Measurements from ENCODE around the gene PPP2R2C.

The PPP2R2C gene

DNA sequence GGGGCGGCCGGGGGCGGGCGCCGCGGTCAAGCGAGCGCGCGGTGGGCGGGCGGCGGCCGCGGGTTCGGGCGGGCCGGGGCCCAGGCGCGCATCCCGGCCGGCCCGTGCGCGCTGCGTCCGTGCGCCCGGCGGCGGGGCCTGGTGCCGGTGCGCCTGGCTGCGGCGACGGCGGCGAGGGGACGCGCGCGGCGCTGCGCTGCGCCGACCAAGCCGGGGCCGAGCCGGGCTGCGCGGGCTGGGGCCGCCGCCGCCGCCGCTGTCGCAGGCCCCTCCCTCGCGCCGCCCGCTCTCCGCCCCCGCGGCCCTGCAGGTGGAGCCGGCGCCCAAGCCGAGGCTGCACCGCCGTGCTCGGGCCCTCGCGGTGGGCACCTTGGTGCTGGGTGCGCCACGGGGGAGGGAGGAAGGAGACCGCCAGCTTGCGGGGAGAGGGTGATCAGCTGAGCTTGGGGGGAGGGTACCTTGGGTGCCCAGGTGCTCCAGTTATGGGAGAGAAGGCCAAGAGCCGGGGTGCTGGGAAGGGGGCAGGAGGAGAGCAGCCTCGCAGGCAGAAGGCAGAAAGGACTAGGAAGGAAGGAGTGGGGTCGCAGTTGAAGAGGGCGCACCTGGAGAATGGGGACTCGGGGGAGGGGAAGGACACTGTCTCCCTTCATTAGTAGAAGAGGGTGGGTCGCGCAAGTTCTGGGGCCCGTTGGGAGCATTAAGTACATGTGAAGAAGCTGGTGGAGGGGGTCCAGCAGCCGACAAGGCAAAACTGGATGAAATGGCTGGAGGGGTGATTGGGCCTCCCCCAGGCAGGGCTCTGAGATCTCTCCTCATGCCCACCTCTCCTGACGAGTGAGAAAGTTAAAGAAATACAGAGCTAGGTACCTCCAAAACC, at the start of gene PPP2R2C:
Gene PPP2R2C (minus strand): TSS at position 228 of the 877 bp plus-strand sequence. CDS start 385 bp downstream, outside the sequence.
- H3K9me3 Mint-ChIP-seq = peaks cover 12% of the 10 kb centered on the region
- no peaks in the 10 kb centered on the region for H3K36me3 Mint-ChIP-seq
- H3K4me3 Mint-ChIP-seq = no peak within 1 kb of the TSS
- ATAC-seq = no peak
- H3K4me1 Mint-ChIP-seq = no peaks in the 10 kb centered on the region
- H3K27me3 Mint-ChIP-seq = peaks cover 65% of the 10 kb centered on the region
- no peak within 1 kb of the TSS for H3K27ac Mint-ChIP-seq

GRCh38 chr4:6520978-6521377, 48.6 kb upstream of the PPP2R2C start:
- no peaks in the 10 kb centered on the region for H3K4me1 Mint-ChIP-seq
- H3K27ac Mint-ChIP-seq = no peak overlapping the region
- no peaks in the 10 kb centered on the region for H3K36me3 Mint-ChIP-seq
- no peak overlapping the region for H3K4me3 Mint-ChIP-seq
- peaks cover 28% of the 10 kb centered on the region for H3K27me3 Mint-ChIP-seq
- ATAC-seq = no peak
- no peaks in the 10 kb centered on the region for H3K9me3 Mint-ChIP-seq

DNA sequence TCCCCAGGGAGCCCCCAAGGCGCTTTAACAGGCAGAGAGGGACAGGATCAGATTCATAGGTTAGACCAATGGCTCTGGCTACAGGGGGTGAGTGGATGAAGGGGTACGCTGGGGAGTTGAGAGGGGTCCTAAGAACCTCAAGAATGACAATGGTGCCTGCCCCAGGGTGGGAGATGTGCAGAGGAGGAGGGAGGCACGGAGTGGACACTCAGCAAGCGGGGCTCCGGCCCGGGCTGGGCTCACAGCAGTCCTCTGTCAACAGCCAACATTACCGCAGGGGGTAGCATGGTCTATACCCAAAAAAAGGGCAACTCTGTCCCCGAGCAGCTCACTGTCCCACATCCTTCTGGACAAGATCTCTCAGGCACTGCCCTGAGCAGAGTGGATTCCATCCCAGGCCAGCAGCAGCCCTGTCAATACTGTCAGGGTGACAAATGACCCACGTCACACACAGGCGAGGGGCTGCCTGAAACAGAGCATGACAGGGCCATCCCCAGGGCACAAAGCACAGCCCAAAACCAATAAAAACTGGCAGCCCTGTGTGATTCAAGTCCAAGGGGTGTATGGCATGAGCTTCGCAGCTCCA, 47.7 kb upstream of the PPP2R2C start:
- no peak for ATAC-seq

DNA sequence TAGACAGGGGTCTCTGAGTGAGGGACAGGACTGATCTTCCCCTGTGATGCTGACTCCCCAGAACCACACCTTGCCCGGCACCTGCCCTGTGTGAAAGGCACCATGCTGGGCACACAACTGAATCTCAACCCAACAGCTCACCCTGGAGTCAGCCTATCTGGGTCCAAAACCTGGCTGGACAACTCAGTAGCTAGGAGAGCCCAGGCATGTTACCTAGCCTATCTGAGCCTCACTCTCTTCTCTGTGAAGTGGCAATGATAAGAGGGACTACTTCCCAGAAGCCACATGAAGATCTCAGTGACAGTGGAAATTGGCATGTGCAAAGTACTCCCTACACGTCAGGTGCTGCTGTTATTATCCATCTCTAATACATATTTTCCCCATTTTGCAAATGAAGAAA, 44.8 kb upstream of the PPP2R2C start:
- H3K27me3 Mint-ChIP-seq = peaks cover 28% of the 10 kb centered on the region
- no peak for ATAC-seq
- no peak overlapping the region for H3K27ac Mint-ChIP-seq
- H3K9me3 Mint-ChIP-seq = peaks cover 6% of the 10 kb centered on the region
- no peaks in the 10 kb centered on the region for H3K36me3 Mint-ChIP-seq
- H3K4me1 Mint-ChIP-seq = no peaks in the 10 kb centered on the region
- H3K4me3 Mint-ChIP-seq = no peak overlapping the region

More for the DNA sequence above, 47.7 kb upstream of the PPP2R2C start:
- H3K4me3 Mint-ChIP-seq = no peak overlapping the region
- H3K27me3 Mint-ChIP-seq = peaks cover 28% of the 10 kb centered on the region
- no peaks in the 10 kb centered on the region for H3K4me1 Mint-ChIP-seq
- H3K27ac Mint-ChIP-seq = no peak overlapping the region
- H3K36me3 Mint-ChIP-seq = no peaks in the 10 kb centered on the region
- H3K9me3 Mint-ChIP-seq = no peaks in the 10 kb centered on the region

DNA sequence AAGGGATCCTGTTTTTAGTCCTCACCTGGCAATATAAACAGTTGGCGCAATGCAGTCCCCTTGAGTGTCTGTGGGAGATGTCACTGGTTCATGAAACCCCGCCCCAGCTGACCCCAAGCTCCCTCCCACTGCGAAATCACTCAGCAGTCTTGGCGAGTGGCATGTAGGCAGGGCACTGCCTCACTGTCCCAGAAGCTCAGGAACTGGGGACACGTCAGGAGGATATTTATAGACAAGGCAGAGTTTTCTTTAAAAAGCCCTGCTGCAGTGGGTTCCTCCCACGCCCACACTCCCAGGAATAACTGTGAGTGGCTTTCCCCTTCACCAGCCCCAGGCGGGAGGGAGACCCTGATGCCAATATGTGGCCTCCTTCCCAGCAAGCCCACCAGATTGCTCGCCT, 44.3 kb upstream of the PPP2R2C start:
- Mint-ChIP-seq H3K27ac (no peak overlapping the region), H3K4me1 (no peaks in the 10 kb centered on the region), H3K4me3 (no peak overlapping the region), H3K36me3 (no peaks in the 10 kb centered on the region), H3K27me3 (peaks cover 28% of the 10 kb centered on the region), H3K9me3 (peaks cover 6% of the 10 kb centered on the region)
- no peak for ATAC-seq

DNA sequence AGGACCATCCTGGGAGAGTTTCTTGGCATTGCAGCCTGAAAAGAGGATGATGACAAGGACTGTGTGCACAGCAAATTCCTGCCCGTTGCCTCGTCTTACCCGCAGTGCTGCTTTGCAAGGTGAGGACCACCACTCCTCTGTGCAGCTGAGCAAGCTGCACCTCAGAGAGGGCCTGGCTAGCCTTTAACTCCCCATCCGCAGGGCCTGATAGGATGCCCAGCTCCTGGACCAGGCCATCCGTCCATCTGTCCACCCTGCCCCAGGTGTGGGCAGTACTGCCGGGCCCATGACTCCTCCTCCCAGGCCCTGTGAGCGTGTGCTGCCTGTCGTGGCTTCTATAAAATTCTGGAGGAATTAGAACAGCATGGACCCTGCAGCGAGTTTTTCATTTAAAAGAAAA, 43.9 kb upstream of the PPP2R2C start:
- Mint-ChIP-seq H3K4me3 (no peak overlapping the region), H3K9me3 (peaks cover 8% of the 10 kb centered on the region), H3K27ac (no peak overlapping the region), H3K27me3 (peaks cover 28% of the 10 kb centered on the region), H3K36me3 (no peaks in the 10 kb centered on the region), H3K4me1 (no peaks in the 10 kb centered on the region)
- ATAC-seq = no peak

- peaks cover 14% of the 10 kb centered on the region for H3K27me3 Mint-ChIP-seq
- ATAC-seq = no peak
- H3K27ac Mint-ChIP-seq = no peak overlapping the region
- H3K4me3 Mint-ChIP-seq = no peak overlapping the region
- no peaks in the 10 kb centered on the region for H3K36me3 Mint-ChIP-seq
- no peaks in the 10 kb centered on the region for H3K4me1 Mint-ChIP-seq
- H3K9me3 Mint-ChIP-seq = peaks cover 11% of the 10 kb centered on the region
These were observed 41.3 kb upstream of the PPP2R2C start for GRCh38 chr4:6513678-6514077.

GRCh38 chr4:6509587-6509986, 37.2 kb upstream of the PPP2R2C start:
- peaks cover 14% of the 10 kb centered on the region for H3K9me3 Mint-ChIP-seq
- H3K4me3 Mint-ChIP-seq = no peak overlapping the region
- no peak for ATAC-seq
- no peaks in the 10 kb centered on the region for H3K36me3 Mint-ChIP-seq
- no peak overlapping the region for H3K27ac Mint-ChIP-seq
- H3K4me1 Mint-ChIP-seq = no peaks in the 10 kb centered on the region
- H3K27me3 Mint-ChIP-seq = no peaks in the 10 kb centered on the region

DNA sequence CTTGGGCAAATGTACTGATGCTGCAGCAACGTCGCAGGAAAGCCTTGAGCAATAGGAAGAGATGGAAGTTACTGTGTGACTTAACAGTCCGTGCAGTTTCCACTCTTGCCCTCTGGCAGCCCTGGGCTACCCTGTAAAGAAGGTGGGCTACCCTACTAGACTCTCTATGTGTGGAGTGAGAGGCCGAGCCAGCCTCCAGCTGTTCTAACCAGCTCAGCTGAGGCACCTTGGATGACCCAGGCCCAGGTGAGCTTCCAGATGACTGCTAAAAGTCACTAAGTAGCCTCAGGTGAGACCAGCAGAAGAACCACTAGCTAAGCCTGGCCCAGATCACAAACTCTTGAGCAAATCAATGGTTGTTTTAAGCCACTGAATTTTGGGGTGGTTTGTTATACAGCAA, 34.9 kb upstream of the PPP2R2C start:
- ATAC-seq = no peak
- Mint-ChIP-seq H3K4me1 (no peaks in the 10 kb centered on the region), H3K4me3 (no peak overlapping the region), H3K9me3 (peaks cover 19% of the 10 kb centered on the region), H3K36me3 (no peaks in the 10 kb centered on the region), H3K27me3 (no peaks in the 10 kb centered on the region), H3K27ac (no peak overlapping the region)

DNA sequence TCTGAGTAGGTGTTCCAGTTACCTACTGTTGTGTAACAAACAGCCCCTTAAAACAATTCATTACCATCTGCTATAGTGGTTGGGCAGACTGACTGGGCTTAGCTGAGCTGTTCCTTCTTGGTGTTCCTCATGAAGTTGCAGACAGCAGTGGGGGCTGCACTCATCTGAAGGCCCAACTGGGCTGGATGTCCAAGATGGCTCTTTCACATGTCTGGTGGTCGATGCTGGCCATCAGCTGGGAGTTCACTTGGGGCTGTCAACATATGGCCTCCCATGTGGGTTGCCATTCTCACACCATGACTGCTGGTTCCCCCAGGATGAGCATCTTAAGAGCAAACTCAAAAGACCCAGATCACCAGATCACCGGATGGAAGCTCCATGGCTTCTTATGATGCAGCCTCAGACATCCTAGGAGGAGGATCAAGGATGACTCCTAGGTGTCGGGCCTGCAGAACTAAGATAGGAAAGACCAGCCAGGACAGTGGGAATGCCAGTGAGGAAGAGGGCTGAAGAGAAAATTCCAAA, 34.3 kb upstream of the PPP2R2C start:
- Mint-ChIP-seq H3K27ac (no peak overlapping the region), H3K9me3 (peaks cover 19% of the 10 kb centered on the region), H3K4me1 (no peaks in the 10 kb centered on the region), H3K27me3 (peaks cover 2% of the 10 kb centered on the region), H3K36me3 (no peaks in the 10 kb centered on the region), H3K4me3 (no peak overlapping the region)
- ATAC-seq = no peak

GRCh38 chr4:6504900-6505496, 32.6 kb upstream of the PPP2R2C start:
- H3K4me3 Mint-ChIP-seq = no peak overlapping the region

GRCh38 chr4:6502747-6503465, 30.5 kb upstream of the PPP2R2C start:
- Mint-ChIP-seq H3K27me3 (peaks cover 29% of the 10 kb centered on the region), H3K27ac (no peak overlapping the region), H3K4me3 (no peak overlapping the region)

More at GRCh38 chr4:6504900-6505496, 32.6 kb upstream of the PPP2R2C start:
- H3K4me1 Mint-ChIP-seq = no peaks in the 10 kb centered on the region
- H3K36me3 Mint-ChIP-seq = no peaks in the 10 kb centered on the region
- H3K9me3 Mint-ChIP-seq = peaks cover 14% of the 10 kb centered on the region
- ATAC-seq = no peak
- H3K27ac Mint-ChIP-seq = no peak overlapping the region
- peaks cover 19% of the 10 kb centered on the region for H3K27me3 Mint-ChIP-seq

DNA sequence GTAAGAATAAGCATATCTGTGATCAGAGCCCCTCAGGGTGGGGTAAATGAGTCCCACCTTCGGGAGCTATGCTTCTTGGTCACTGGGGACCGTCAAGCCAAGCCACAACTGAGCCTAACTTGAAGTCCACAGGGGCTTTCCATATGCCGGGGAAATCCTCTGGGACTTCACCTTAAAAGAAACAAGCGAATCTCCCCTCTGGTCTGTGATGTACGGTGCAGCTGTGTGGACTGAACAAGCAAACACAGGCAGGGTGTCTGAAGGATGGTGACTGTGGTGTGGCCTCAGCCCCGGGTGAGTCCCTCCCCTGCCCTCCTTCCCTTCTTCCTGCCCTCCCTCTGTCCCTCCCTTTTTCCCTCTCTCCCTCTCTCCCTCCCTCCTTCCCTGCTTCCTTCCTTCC, 29.7 kb upstream of the PPP2R2C start:
- Mint-ChIP-seq H3K4me1 (no peaks in the 10 kb centered on the region), H3K9me3 (peaks cover 14% of the 10 kb centered on the region), H3K27me3 (peaks cover 29% of the 10 kb centered on the region), H3K4me3 (no peak overlapping the region), H3K27ac (no peak overlapping the region), H3K36me3 (no peaks in the 10 kb centered on the region)
- ATAC-seq = no peak

More at GRCh38 chr4:6502747-6503465, 30.5 kb upstream of the PPP2R2C start:
- Mint-ChIP-seq H3K36me3 (no peaks in the 10 kb centered on the region), H3K4me1 (no peaks in the 10 kb centered on the region), H3K9me3 (peaks cover 14% of the 10 kb centered on the region)
- ATAC-seq = no peak

GRCh38 chr4:6501171-6501570, 28.8 kb upstream of the PPP2R2C start:
- ATAC-seq = no peak
- H3K9me3 Mint-ChIP-seq = peaks cover 12% of the 10 kb centered on the region
- no peaks in the 10 kb centered on the region for H3K4me1 Mint-ChIP-seq
- no peak overlapping the region for H3K4me3 Mint-ChIP-seq
- no peaks in the 10 kb centered on the region for H3K36me3 Mint-ChIP-seq
- peaks cover 29% of the 10 kb centered on the region for H3K27me3 Mint-ChIP-seq
- H3K27ac Mint-ChIP-seq = no peak overlapping the region
